ENCODE data around the gene KIAA0319L. TPM values are rescaled to one million over a fixed set of nuclear protein-coding genes. Genes with fewer than 3 reads are reported as not detected.

The KIAA0319L gene
- total RNA-seq (10 to 100 TPM; 53.5 to 67.0 (median 60.0) TPM), polyA plus RNA-seq (31.8 TPM)
- long read RNA-seq, donor 1, full-length matches to known transcripts: 35 of 91 reads
- long read RNA-seq, donor 1, partial matches to known transcripts: 20 of 91 reads
- long read RNA-seq, donor 1, other reads (novel, unspliced or antisense): 36 of 91 reads
- long read RNA-seq, donor 2, full-length matches to known transcripts: 40 of 72 reads
- long read RNA-seq, donor 2, partial matches to known transcripts: 12 of 72 reads
- long read RNA-seq, donor 2, other reads (novel, unspliced or antisense): 20 of 72 reads
- long read RNA-seq, donor 3, full-length matches to known transcripts: 38 of 210 reads
- long read RNA-seq, donor 3, partial matches to known transcripts: 105 of 210 reads
- long read RNA-seq, donor 3, other reads (novel, unspliced or antisense): 67 of 210 reads
- long read RNA-seq, donor 4, full-length matches to known transcripts: 21 of 60 reads
- long read RNA-seq, donor 4, partial matches to known transcripts: 21 of 60 reads
- long read RNA-seq, donor 4, other reads (novel, unspliced or antisense): 18 of 60 reads

DNA sequence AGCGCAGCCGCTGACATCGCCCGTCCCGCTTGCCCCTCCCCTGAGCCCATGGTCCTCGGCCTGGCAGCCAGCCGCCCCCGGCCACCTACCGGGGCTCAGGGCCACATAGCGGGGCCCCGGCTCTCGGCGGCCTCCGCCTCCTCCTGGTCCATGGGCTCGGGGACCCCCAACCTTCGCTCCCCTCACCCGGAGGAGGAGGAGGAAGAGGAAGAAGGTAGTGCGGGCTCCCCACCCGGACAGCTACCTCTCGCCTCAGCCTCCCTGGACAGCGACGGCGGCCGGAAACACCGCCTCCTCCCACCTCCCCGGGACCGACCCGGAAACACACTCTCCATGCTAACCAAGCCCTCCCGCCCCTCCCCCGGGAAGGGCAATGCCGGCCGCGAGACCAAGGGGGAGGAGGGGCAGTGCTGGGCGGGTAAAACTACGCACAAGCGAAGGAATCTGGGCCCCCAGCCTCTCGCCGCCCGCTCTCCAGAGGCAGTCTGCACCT, at the start of gene KIAA0319L:
TSS of gene KIAA0319L (minus strand) at position 286 of the 493 bp plus-strand sequence. CDS start 2,912 bp downstream, outside the sequence.
- WGBS: under 1% methylated on average over 39 of the region's 39 CpGs
- Histone ChIP-seq H3K9me3 (ENCODE audit: control insufficient read depth, low read length) (no peaks in the 10 kb centered on the region), H3K27ac (ENCODE audit: low read length) (peak within 1 kb of the TSS; percentile 84), H3K4me1 (ENCODE audit: control insufficient read depth, insufficient read depth, low read length) (no peaks in the 10 kb centered on the region), H3K27me3 (ENCODE audit: control insufficient read depth, insufficient read depth) (no peaks in the 10 kb centered on the region), H3K4me3 (ENCODE audit: low read length) (peak within 1 kb of the TSS; percentile 56)
- ATAC-seq: peak; percentile 93 to 94
- DNase-seq: peak; percentile 90 to 95 (median 95)
- intact Hi-C loops (cut with DNase I): no loop called here

GRCh38 chr1:35605867-35606182, 48.6 kb upstream of the KIAA0319L start:
- DNase-seq (no peak), ATAC-seq (no peak)
- H3K27ac ChIP-seq (ENCODE audit: low read length): no peak overlapping the region
- no peak overlapping the region for H3K4me3 ChIP-seq (ENCODE audit: low read length)
- H3K27me3 ChIP-seq (ENCODE audit: control insufficient read depth, insufficient read depth): no peaks in the 10 kb centered on the region
- no peaks in the 10 kb centered on the region for H3K9me3 ChIP-seq (ENCODE audit: control insufficient read depth, low read length)
- WGBS: 86% methylated on average over 4 of the region's 4 CpGs
- H3K4me1 ChIP-seq (ENCODE audit: control insufficient read depth, insufficient read depth, low read length): no peaks in the 10 kb centered on the region
- intact Hi-C loops (cut with DNase I): no loop called here

DNA sequence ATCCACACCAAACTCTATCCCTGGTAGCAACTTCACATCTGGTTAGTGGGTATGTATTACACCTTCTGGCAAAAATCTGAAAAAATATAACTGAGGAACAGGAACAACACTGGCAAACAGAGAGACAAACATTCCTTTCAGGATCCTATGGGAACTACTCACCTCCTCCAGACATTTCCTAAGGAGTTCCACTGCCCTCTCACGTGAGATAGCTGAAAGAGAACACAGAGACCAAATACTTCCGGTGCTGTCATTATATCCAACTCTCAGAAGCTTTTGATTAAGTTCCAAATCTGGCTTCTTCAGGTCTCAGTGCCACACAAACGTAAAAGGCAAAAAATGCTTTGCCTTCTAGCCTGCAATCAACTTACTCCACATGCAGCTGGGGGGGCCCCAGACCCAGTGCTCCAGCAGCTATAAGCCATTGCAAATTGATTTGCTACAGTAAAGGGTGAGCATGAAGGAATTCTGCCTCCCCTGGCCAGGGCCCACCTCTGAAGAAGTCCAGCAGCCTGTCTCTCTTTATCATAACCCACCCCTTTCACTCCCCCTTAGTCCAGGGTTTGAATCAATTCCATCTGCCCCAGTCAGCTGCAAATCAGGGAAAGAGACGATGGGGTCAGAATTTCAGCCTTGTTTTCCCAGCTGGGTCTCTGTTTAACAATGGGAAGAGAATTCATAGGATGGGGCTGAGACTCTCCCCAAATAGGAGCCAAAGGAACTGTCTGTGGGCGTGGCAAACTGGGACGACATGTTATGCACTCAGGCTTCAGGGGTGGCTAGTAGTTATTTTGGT, 48.1 kb upstream of the KIAA0319L start:
- WGBS: 72% methylated on average over 6 of the region's 6 CpGs
- H3K27me3 ChIP-seq (ENCODE audit: control insufficient read depth, insufficient read depth): no peaks in the 10 kb centered on the region
- DNase-seq (no peak), ATAC-seq (no peak)
- no peak overlapping the region for H3K27ac ChIP-seq (ENCODE audit: low read length)
- no peaks in the 10 kb centered on the region for H3K9me3 ChIP-seq (ENCODE audit: control insufficient read depth, low read length)
- intact Hi-C loops (cut with DNase I): no loop called here
- H3K4me1 ChIP-seq (ENCODE audit: control insufficient read depth, insufficient read depth, low read length): no peaks in the 10 kb centered on the region
- no peak overlapping the region for H3K4me3 ChIP-seq (ENCODE audit: low read length)

- intact Hi-C loops (cut with DNase I): no loop called here
- Histone ChIP-seq H3K9me3 (ENCODE audit: control insufficient read depth, low read length) (no peaks in the 10 kb centered on the region), H3K27ac (ENCODE audit: low read length) (no peak overlapping the region), H3K27me3 (ENCODE audit: control insufficient read depth, insufficient read depth) (no peaks in the 10 kb centered on the region), H3K4me1 (ENCODE audit: control insufficient read depth, insufficient read depth, low read length) (no peaks in the 10 kb centered on the region), H3K4me3 (ENCODE audit: low read length) (no peak overlapping the region)
- ATAC-seq (no peak), DNase-seq (no peak)
- 83% methylated on average over 4 of the region's 4 CpGs for WGBS
These were observed 46.7 kb upstream of the KIAA0319L start for GRCh38 chr1:35603941-35604340.

DNA sequence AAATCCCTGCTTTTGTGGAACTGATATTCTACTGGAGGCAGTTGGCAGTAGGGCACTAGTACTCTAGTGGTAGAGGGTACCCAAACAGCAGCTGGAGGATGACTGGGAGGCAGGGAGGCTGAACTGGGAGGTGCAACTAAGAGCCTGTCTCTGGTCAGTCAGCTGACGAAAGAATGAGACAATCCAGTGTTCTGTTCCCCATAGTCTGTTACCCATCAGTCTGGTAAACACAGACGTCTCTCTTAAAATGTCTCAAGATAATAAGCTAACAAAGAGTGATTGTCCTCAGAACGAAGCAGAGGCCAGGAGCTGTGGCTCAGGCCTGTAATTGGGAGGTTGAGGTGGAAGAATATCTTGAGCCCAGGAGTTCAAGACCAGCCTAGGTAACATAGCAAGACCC, 46.3 kb upstream of the KIAA0319L start:
- DNase-seq (no peak), ATAC-seq (no peak)
- Histone ChIP-seq H3K4me3 (ENCODE audit: low read length) (no peak overlapping the region), H3K4me1 (ENCODE audit: control insufficient read depth, insufficient read depth, low read length) (no peaks in the 10 kb centered on the region), H3K27me3 (ENCODE audit: control insufficient read depth, insufficient read depth) (no peaks in the 10 kb centered on the region), H3K27ac (ENCODE audit: low read length) (no peak overlapping the region), H3K9me3 (ENCODE audit: control insufficient read depth, low read length) (no peaks in the 10 kb centered on the region)
- intact Hi-C loops (cut with DNase I): no loop called here
- 62% methylated on average over 3 of the region's 3 CpGs for WGBS

GRCh38 chr1:35600593-35600992, 43.4 kb upstream of the KIAA0319L start:
- DNase-seq: no peak
- Histone ChIP-seq H3K27ac (ENCODE audit: low read length) (no peak overlapping the region), H3K4me1 (ENCODE audit: control insufficient read depth, insufficient read depth, low read length) (no peaks in the 10 kb centered on the region), H3K9me3 (ENCODE audit: control insufficient read depth, low read length) (no peaks in the 10 kb centered on the region), H3K4me3 (ENCODE audit: low read length) (no peak overlapping the region), H3K27me3 (ENCODE audit: control insufficient read depth, insufficient read depth) (no peaks in the 10 kb centered on the region)
- ATAC-seq: no peak
- intact Hi-C loops (cut with DNase I): no loop called here
- WGBS: 91% methylated on average over 3 of the region's 3 CpGs

GRCh38 chr1:35599411-35599810, 42.2 kb upstream of the KIAA0319L start:
- H3K4me3 ChIP-seq (ENCODE audit: low read length): no peak overlapping the region
- no peaks in the 10 kb centered on the region for H3K27me3 ChIP-seq (ENCODE audit: control insufficient read depth, insufficient read depth)
- H3K4me1 ChIP-seq (ENCODE audit: control insufficient read depth, insufficient read depth, low read length): no peaks in the 10 kb centered on the region
- H3K9me3 ChIP-seq (ENCODE audit: control insufficient read depth, low read length): no peaks in the 10 kb centered on the region
- DNase-seq: no peak
- no peak overlapping the region for H3K27ac ChIP-seq (ENCODE audit: low read length)
- no peak for ATAC-seq
- WGBS: 81% methylated on average over 3 of the region's 3 CpGs
- intact Hi-C loops (cut with DNase I): no loop called here

- H3K9me3 ChIP-seq (ENCODE audit: control insufficient read depth, low read length): no peaks in the 10 kb centered on the region
These were observed 41.7 kb upstream of the KIAA0319L start for GRCh38 chr1:35598895-35599294.

GRCh38 chr1:35597870-35598269, 40.7 kb upstream of the KIAA0319L start:
- H3K4me1 ChIP-seq (ENCODE audit: control insufficient read depth, insufficient read depth, low read length): no peaks in the 10 kb centered on the region
- DNase-seq (no peak), ATAC-seq (no peak)
- no peak overlapping the region for H3K27ac ChIP-seq (ENCODE audit: low read length)
- no peaks in the 10 kb centered on the region for H3K9me3 ChIP-seq (ENCODE audit: control insufficient read depth, low read length)
- intact Hi-C loops (cut with DNase I): no loop called here
- no peaks in the 10 kb centered on the region for H3K27me3 ChIP-seq (ENCODE audit: control insufficient read depth, insufficient read depth)
- no peak overlapping the region for H3K4me3 ChIP-seq (ENCODE audit: low read length)
- 86% methylated on average over 5 of the region's 5 CpGs for WGBS

More at GRCh38 chr1:35598895-35599294, 41.7 kb upstream of the KIAA0319L start:
- intact Hi-C loops (cut with DNase I): no loop called here
- whole genome bisulfite sequencing: 85% methylated on average over 2 of the region's 2 CpGs
- H3K4me3 ChIP-seq (ENCODE audit: low read length): no peak overlapping the region
- no peaks in the 10 kb centered on the region for H3K27me3 ChIP-seq (ENCODE audit: control insufficient read depth, insufficient read depth)
- H3K27ac ChIP-seq (ENCODE audit: low read length): no peak overlapping the region
- ATAC-seq (no peak), DNase-seq (no peak)
- H3K4me1 ChIP-seq (ENCODE audit: control insufficient read depth, insufficient read depth, low read length): no peaks in the 10 kb centered on the region

GRCh38 chr1:35595684-35596083, 38.5 kb upstream of the KIAA0319L start:
- no peak overlapping the region for H3K4me3 ChIP-seq (ENCODE audit: low read length)
- intact Hi-C loops (cut with DNase I): no loop called here
- ATAC-seq (no peak), DNase-seq (no peak)
- WGBS: 96% methylated on average over 7 of the region's 7 CpGs
- H3K27me3 ChIP-seq (ENCODE audit: control insufficient read depth, insufficient read depth): no peaks in the 10 kb centered on the region
- H3K27ac ChIP-seq (ENCODE audit: low read length): no peak overlapping the region
- no peaks in the 10 kb centered on the region for H3K4me1 ChIP-seq (ENCODE audit: control insufficient read depth, insufficient read depth, low read length)
- H3K9me3 ChIP-seq (ENCODE audit: control insufficient read depth, low read length): no peaks in the 10 kb centered on the region
